Lower lobe of right lung (tissue), 2 donors: ENCODE measurements around the gene SSH2. TPM values are rescaled to one million over a fixed set of nuclear protein-coding genes. Genes with fewer than 3 reads are reported as not detected.

ENCODE experiments used
- ATAC-seq, 2 donors: fragments of 200-7000 bp; cut with Tn5 transposase; one replicate each; pipeline ENCODE4 v1.9.1; 2020 to 2022; ENCODE audit warnings: mild to moderate bottlenecking in 2 of 2, moderate library complexity in 2 of 2
- DNase-seq: peaks from one replicate; pipeline ENCODE4 v3.0.0-alpha.2; 2020
- H3K27ac ChIP-seq: fragments of 200-600 bp; one replicate; pipeline ENCODE4 v1.8.0; 2022
- H3K27me3 ChIP-seq: fragments of 200-600 bp; one replicate; pipeline ENCODE4 v1.8.0; 2022; ENCODE audit warnings: low read depth
- H3K36me3 ChIP-seq: fragments of 200-600 bp; one replicate; pipeline ENCODE4 v1.8.0; 2022; ENCODE audit warnings: mild to moderate bottlenecking
- H3K4me1 ChIP-seq: fragments of 200-600 bp; one replicate; pipeline ENCODE4 v1.8.0; 2022
- H3K4me3 ChIP-seq: fragments of 200-600 bp; one replicate; pipeline ENCODE4 v1.8.0; 2022; ENCODE audit warnings: mild to moderate bottlenecking
- H3K9me3 ChIP-seq: fragments of 200-600 bp; one replicate; pipeline ENCODE4 v1.8.0; 2022
- CTCF ChIP-seq: fragments of 200-600 bp; IDR thresholded peaks from one replicate; pipeline ENCODE4 v1.8.0; 2022; ENCODE audit warnings: antibody characterized with exemption, mild to moderate bottlenecking
- intact Hi-C: fragments of 100-400 bp; cut with DNase I; formaldehyde crosslinking; loops from one replicate; pipeline ENCODE4 v1.11.0; 2022
- total RNA-seq: library from RNA; stranded (reverse); fragmentation: NEBNext Ultra II Directional; extraction: Animal tissue kit (Norgen Biotek cat#: 25700); gene quantifications from one replicate; pipeline ENCODE4 v1.2.1, GENCODE V29; 2021
- donor health status: DM: no; HTN: yes; CAD: no; lungs with severe emphysema.

Gene SSH2
- total RNA-seq, 1 donor from 2014 or later, result 105 TPM

DNA sequence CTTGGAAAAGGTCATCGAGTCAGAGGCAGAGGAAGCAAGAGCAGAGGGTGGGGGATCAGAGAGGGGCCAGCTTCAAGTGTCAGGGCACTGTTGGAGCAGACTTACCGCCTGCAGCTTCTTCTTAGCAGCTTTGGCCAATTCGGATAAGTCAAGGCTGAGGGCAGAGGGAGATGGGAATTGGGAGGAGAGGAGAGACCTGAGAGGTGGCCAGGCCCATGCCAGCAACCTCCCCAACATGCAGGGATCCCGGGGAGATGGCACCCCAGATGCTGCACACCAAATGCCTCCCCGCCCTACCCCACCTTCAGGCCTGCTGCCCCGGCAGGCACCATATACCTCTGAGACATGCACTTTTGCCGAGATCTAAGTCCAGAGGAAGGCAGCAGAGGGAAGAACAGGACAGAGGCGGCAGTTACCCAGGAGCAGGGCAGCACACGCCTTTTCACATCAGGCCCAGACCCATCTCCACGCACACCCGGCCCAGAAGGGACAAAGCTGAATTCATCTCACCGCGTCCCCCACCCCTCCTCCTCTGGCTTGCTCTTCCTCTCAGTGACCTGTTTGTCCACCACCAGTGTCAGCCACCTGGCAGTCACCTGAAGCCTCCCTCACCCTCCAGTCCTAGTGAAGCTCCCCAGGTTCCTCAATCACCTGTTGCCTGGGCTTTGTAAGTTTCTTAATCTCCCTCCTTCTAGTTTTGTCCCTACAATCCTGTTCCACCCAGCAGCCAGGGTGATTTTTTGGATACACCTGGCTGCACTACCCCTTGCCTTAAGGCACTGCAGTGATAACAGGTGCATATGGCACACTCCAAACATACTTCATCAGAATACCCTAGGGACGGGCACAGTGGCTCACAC lies 351.2 kb downstream of the SSH2 start:
- H3K9me3 ChIP-seq, result no peaks in the 10 kb centered on the region
- ATAC-seq (no peak), DNase-seq (no peak)
- peaks cover 86% of the 10 kb centered on the region for H3K36me3 ChIP-seq
- H3K4me3 ChIP-seq, result no peak overlapping the region
- intact Hi-C loops, result no loop called here
- no peak for TF ChIP-seq CTCF
- peaks cover 12% of the 10 kb centered on the region for H3K4me1 ChIP-seq
- H3K27ac ChIP-seq, result no peak overlapping the region
- no peaks in the 10 kb centered on the region for H3K27me3 ChIP-seq

DNA sequence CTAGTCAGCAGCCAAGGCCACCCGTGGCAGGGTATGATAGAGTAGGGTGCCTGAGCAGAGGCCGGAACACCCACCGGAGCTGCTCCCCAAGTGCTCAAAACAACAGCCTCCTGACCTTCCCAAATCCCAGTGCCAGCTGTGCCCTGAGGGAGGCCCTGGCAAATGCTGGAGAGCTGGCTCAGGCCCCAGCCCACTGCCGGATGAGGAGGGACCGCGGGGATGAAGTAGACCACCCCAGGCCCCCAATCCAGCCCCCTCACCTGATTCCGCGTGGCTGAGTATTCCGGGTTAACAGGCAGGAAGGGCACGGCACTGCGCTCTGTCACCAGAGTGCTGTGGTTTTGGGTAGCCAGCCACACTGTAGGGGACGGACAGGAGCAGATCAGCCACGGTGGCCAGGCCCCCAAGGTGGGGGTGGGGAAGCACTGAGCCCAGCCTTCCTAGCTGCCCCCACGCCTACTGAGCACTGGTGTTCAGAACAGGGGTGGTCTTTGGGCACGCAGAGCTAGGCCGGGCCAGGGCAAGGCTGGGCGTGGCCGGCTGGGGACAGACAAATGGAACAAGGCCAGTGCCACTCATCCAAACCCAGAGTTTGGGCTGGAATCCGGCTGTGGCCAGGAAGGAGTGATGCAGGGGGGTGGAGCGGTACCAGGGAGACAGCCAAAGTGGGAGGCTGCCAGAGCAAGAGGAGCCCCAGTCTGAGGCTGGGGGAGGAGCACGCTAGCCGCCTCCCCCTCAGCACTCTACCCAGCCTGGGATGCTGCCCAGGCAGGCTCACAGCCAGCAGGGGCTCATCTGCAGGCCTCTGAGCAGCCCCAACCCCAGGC lies 352.4 kb downstream of the SSH2 start:
- DNase-seq (peak; percentile 41), ATAC-seq (no peak)
- peaks cover 89% of the 10 kb centered on the region for H3K36me3 ChIP-seq
- no peak for TF ChIP-seq CTCF
- intact Hi-C loops, result no loop called here
- H3K9me3 ChIP-seq, result no peaks in the 10 kb centered on the region
- H3K4me3 ChIP-seq, result no peak overlapping the region
- H3K27me3 ChIP-seq, result no peaks in the 10 kb centered on the region
- no peak overlapping the region for H3K27ac ChIP-seq
- peaks cover 14% of the 10 kb centered on the region for H3K4me1 ChIP-seq

DNA sequence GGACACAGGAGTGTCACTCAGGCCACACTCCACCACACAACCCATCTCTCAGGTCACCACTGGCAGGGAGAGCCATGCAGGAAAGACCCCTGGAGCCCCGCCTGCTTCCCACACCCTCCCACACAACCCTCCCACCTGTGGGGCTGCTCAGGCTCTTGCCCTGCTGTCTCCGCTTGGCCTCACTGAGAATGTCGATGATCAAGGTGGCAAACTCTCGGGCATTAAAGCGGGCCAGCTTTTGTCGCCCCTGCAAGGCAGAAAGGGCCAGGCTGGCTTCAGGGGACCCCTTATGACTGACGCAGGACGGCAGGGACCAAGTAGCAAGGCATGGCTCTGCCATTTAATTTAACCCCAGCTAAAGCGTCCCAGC lies 353.0 kb downstream of the SSH2 start:
- no peak overlapping the region for H3K27ac ChIP-seq
- peaks cover 84% of the 10 kb centered on the region for H3K36me3 ChIP-seq
- no peak overlapping the region for H3K4me3 ChIP-seq
- peaks cover 20% of the 10 kb centered on the region for H3K4me1 ChIP-seq
- TF ChIP-seq CTCF, result no peak
- ATAC-seq (no peak), DNase-seq (no peak)
- intact Hi-C loops, result no loop called here
- no peaks in the 10 kb centered on the region for H3K9me3 ChIP-seq
- no peaks in the 10 kb centered on the region for H3K27me3 ChIP-seq

DNA sequence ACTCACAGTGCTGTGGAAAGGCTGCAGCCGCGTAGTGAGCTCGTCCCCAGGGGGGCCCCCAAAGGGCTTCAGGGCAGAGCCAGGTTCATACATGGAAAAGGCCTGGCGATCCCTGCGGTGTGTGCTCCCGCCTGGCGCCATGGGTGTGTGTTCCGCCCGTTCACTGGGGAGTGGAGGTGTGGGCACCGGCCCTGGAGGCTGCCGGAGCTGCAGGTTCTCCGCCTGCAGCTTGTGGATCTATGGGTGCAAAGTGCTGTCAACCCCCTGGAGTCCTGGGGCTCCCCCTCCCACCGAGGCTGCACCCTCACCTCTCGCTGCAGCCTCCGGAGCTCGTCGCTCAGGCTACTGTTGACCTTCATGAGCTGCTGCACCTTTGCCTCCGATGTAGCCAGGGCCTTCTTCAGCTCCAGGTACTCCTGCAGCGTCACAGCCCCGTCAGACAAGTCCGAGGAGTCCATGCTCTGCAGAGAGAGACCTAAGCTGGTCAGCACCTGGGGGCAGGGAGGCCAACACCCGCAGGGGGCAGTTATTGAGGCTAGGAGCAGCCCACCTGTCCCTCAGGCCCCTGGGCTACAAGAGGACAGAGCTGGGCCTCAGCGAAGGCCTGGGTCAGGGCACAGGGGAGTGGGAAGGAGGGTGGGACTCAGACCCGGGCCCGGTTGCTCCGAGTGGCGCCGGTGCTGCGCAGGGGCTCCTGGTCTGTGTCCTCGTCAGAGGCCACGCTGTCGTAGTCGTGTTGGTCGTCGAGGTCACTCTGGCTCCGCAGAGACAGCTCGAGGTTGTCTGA lies 353.6 kb downstream of the SSH2 start:
- no peak for DNase-seq
- Histone ChIP-seq H3K9me3 (no peaks in the 10 kb centered on the region), H3K27ac (no peak overlapping the region), H3K36me3 (peaks cover 82% of the 10 kb centered on the region), H3K4me1 (peaks cover 22% of the 10 kb centered on the region), H3K27me3 (no peaks in the 10 kb centered on the region), H3K4me3 (no peak overlapping the region)
- intact Hi-C loops, result no loop called here
- ATAC-seq, result no peak
- TF ChIP-seq CTCF, result no peak

Other genes with a start within 250 kb of the SSH2 start
- gene EFCAB5, start 11.4 kb upstream of the SSH2 start, total RNA-seq, result 1.8 TPM
- 33.1 TPM for gene NSRP1, start 186.6 kb upstream of the SSH2 start, total RNA-seq